Spleen (tissue), 13 donors: ENCODE measurements around the gene KRT27. TPM values are rescaled to one million over a fixed set of nuclear protein-coding genes. Genes with fewer than 3 reads are reported as not detected.

Experiments
- DNase-seq: peaks from one replicate; pipeline ENCODE4 v3.0.0-alpha.2; 2020
- H3K27ac ChIP-seq, 8 donors: fragments of 200-600 bp; sonication (generic) in 7 of 8; 1 replicate in 4 of 8; 2 replicates in 4 of 8; pipeline versions ENCODE4 v1.5.0 to v1.8.0; 2016 to 2021; ENCODE audit warnings: inconsistent platforms in 4 of 8, mild to moderate bottlenecking in 4 of 8, moderate library complexity in 1 of 8
- H3K27me3 ChIP-seq, 7 donors: fragments of 200-600 bp; sonication (generic) in 6 of 7; replicated peaks in 1 of 7; 1 replicate in 4 of 7; 2 replicates in 3 of 7; pipeline versions ENCODE4 v1.5.0 to v1.8.0; 2016 to 2021; ENCODE audit warnings: inconsistent platforms in 3 of 7, mild to moderate bottlenecking in 1 of 7
- H3K36me3 ChIP-seq, 6 donors: fragments of 200-600 bp; sonication (generic) in 5 of 6; 1 replicate in 4 of 6; 2 replicates in 2 of 6; pipeline versions ENCODE4 v1.5.0 to v1.8.0; 2016 to 2021; ENCODE audit warnings: inconsistent platforms in 2 of 6
- H3K4me1 ChIP-seq, 6 donors: fragments of 200-600 bp; sonication (generic) in 5 of 6; 1 replicate in 3 of 6; 2 replicates in 3 of 6; pipeline versions ENCODE4 v1.5.0 to v1.8.0; 2016 to 2021; ENCODE audit warnings: inconsistent platforms in 3 of 6
- H3K4me3 ChIP-seq, 8 donors: fragments of 200-600 bp; sonication (generic) in 7 of 8; 1 replicate in 4 of 8; 2 replicates in 4 of 8; pipeline versions ENCODE4 v1.5.0 to v1.8.0; 2016 to 2021; ENCODE audit warnings: inconsistent platforms in 4 of 8, mild to moderate bottlenecking in 4 of 8, moderate library complexity in 2 of 8
- H3K9me3 ChIP-seq, 8 donors: fragments of 200-600 bp; sonication (generic) in 7 of 8; 1 replicate in 4 of 8; 2 replicates in 4 of 8; pipeline versions ENCODE4 v1.5.0 to v1.8.0; 2016 to 2021; ENCODE audit warnings: inconsistent platforms in 4 of 8
- POLR2A ChIP-seq, 3 donors: fragments of 450-650 bp; IDR thresholded peaks; one replicate each; pipeline ENCODE4 v1.5.1; 2017; ENCODE audit warnings: antibody characterized with exemption in 3 of 3, mild to moderate bottlenecking in 1 of 3
- POLR2AphosphoS5 ChIP-seq, 3 donors: sonication (generic); formaldehyde crosslinking; IDR thresholded peaks; one replicate each; pipeline ENCODE4 v1.5.1; 2017; ENCODE audit warnings: antibody characterized with exemption in 3 of 3
- WGBS, 5 donors: extraction: QIAGEN DNeasy Blood & Tissue Kit in 3 of 5; methylation state at CpG; one replicate each; pipeline versions ENCODE4 v1.1.5 to v1.1.7; 2013 to 2018; 5-methylcytosine and 5-hydroxymethylcytosine counted together
- intact Hi-C: fragments of 100-400 bp; cut with DNase I; formaldehyde crosslinking; loops from one replicate; pipeline ENCODE4 v1.15.0; 2023; ENCODE audit warnings: low total_unique reads
- long read RNA-seq, 2 donors: transcript quantifications; one replicate each; lab custom pipeline, GENCODE V29; 2026
- polyA plus RNA-seq, 3 donors: library from polyadenylated mRNA; stranded (reverse); fragments of 200-250 nt; gene quantifications; one replicate each; pipeline ENCODE4 v1.2.1, GENCODE V29; 2013
- total RNA-seq, 7 donors: library from RNA; depleted of rRNA in 3 of 7; stranded (reverse); fragments of >200 nt in 3 of 7; fragmentation: NEBNext Ultra II Directional in 4 of 7; extraction: Animal tissue kit (Norgen Biotek cat#: 25700) in 4 of 7; gene quantifications; one replicate each; pipeline versions ENCODE4 v1.1.0 to v1.2.1, GENCODE V29; 2016 to 2021
- TF ChIP-seq, protein P1 (sequence below), 11 experiments: fragments of 200-600 bp in 7 of 11; fragments of 450-650 bp in 4 of 11; sonication (generic) in 4 of 11; IDR thresholded peaks in 8 of 11; conservative IDR thresholded peaks in 3 of 11; 1 replicate in 7 of 11; 2 replicates in 4 of 11; pipeline versions ENCODE4 v1.4.0 to v1.8.0; 2016 to 2021; ENCODE audit warnings: antibody characterized with exemption in 11 of 11, inconsistent platforms in 4 of 11, mild to moderate bottlenecking in 1 of 11
- donor health status: healthy with polysubstance abuse.
- donor health status: DM: no; HTN: no; CAD: no; lungs with moderate emphysema.
- donor health status: DM: no; HTN: no; CAD: no.
- donor health status: Bipolar disorder and iron deficiency.
- donor health status: healthy.
- donor health status: DM: no; HTN: no; CAD: no.
- donor health status: DM: yes; HTN: yes; CAD: no.

The KRT27 gene, protein sequence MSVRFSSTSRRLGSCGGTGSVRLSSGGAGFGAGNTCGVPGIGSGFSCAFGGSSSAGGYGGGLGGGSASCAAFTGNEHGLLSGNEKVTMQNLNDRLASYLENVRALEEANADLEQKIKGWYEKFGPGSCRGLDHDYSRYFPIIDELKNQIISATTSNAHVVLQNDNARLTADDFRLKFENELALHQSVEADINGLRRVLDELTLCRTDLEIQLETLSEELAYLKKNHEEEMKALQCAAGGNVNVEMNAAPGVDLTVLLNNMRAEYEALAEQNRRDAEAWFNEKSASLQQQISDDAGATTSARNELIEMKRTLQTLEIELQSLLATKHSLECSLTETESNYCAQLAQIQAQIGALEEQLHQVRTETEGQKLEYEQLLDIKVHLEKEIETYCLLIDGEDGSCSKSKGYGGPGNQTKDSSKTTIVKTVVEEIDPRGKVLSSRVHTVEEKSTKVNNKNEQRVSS
- total RNA-seq (not detected), polyA plus RNA-seq (under 1 TPM; 0.09 to 0.42 (median 0.12) TPM)
- long read RNA-seq, donor 1, result 0 reads
- long read RNA-seq, donor 2, result 0 reads

- H3K27me3 ChIP-seq, result peaks cover 0 to 50% (median 15%) of the 10 kb centered on the region in 7 donors
- no peaks in the 10 kb centered on the region for H3K9me3 ChIP-seq
- no peak for DNase-seq
- intact Hi-C loops, result no loop called here
- no peak within 1 kb of the TSS for H3K4me3 ChIP-seq
- H3K27ac ChIP-seq, result no peak within 1 kb of the TSS
- H3K4me1 ChIP-seq, result peaks cover 0 to 8% (median 0%) of the 10 kb centered on the region in 6 donors
- whole genome bisulfite sequencing, 5 donors, result 94 to 97% (median 95%) methylated on average over 4 of the region's 4 CpGs
- TF ChIP-seq POLR2A (IDR thresholded peaks at IDR 0.05) (no peak), POLR2AphosphoS5 (IDR thresholded peaks at IDR 0.05) (no peak)
- no peaks in the 10 kb centered on the region for H3K36me3 ChIP-seq
Measured at GRCh38 chr17:40782450-40782849, at the start of gene KRT27. KRT27 (minus strand) TSS chr17:40782550; CDS start chr17:40782493, 57 bp downstream.

DNA sequence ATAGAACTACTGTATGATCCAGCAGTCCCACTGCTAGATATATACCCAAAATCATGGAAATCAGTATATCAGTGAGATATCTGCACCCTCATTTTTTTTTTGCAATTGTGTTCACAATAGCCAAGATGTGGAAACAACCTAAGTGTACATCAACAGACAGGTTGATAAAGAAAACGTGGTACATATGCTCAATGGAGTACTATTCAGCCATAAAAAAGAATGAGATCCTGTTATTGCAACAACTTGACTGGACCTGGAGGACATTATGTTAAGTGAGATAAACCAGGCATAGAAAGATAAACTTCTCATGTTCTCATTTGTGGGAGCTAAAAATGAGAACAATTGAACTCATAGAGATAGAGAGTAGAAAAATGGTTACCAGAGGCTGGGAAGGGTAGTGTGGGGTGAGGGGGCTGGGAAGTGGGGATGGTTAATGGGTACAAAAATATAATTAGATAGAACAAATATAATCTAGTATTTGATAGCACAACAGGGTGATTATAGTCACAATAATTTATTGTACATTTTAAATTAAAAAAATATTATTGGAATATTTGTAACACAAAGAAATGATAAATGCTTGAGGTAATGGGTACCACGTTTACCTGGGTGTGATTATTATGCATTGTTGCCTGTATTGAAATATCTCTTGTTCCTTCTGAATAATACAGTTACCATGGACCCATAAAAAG is 47.9 kb upstream of the KRT27 start:
- 80 to 94% (median 88%) methylated on average over 2 of the region's 2 CpGs for WGBS, 5 donors
- intact Hi-C loops, result no loop called here
- H3K27me3 ChIP-seq, result no peaks in the 10 kb centered on the region
- TF ChIP-seq POLR2A (IDR thresholded peaks at IDR 0.05), result no peak
- TF ChIP-seq POLR2AphosphoS5 (IDR thresholded peaks at IDR 0.05), result no peak
- TF ChIP-seq, protein P1, sequence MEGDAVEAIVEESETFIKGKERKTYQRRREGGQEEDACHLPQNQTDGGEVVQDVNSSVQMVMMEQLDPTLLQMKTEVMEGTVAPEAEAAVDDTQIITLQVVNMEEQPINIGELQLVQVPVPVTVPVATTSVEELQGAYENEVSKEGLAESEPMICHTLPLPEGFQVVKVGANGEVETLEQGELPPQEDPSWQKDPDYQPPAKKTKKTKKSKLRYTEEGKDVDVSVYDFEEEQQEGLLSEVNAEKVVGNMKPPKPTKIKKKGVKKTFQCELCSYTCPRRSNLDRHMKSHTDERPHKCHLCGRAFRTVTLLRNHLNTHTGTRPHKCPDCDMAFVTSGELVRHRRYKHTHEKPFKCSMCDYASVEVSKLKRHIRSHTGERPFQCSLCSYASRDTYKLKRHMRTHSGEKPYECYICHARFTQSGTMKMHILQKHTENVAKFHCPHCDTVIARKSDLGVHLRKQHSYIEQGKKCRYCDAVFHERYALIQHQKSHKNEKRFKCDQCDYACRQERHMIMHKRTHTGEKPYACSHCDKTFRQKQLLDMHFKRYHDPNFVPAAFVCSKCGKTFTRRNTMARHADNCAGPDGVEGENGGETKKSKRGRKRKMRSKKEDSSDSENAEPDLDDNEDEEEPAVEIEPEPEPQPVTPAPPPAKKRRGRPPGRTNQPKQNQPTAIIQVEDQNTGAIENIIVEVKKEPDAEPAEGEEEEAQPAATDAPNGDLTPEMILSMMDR (IDR thresholded peaks at IDR 0.05 in 8 of 11, conservative IDR thresholded peaks at IDR 0.05 in 3 of 11), result no peak
- no peak overlapping the region for H3K4me3 ChIP-seq
- H3K9me3 ChIP-seq, result no peaks in the 10 kb centered on the region
- no peak for DNase-seq
- H3K4me1 ChIP-seq, result no peaks in the 10 kb centered on the region
- H3K27ac ChIP-seq, result no peak overlapping the region
- peaks cover 0 to 20% (median 3%) of the 10 kb centered on the region in 6 donors for H3K36me3 ChIP-seq

DNA sequence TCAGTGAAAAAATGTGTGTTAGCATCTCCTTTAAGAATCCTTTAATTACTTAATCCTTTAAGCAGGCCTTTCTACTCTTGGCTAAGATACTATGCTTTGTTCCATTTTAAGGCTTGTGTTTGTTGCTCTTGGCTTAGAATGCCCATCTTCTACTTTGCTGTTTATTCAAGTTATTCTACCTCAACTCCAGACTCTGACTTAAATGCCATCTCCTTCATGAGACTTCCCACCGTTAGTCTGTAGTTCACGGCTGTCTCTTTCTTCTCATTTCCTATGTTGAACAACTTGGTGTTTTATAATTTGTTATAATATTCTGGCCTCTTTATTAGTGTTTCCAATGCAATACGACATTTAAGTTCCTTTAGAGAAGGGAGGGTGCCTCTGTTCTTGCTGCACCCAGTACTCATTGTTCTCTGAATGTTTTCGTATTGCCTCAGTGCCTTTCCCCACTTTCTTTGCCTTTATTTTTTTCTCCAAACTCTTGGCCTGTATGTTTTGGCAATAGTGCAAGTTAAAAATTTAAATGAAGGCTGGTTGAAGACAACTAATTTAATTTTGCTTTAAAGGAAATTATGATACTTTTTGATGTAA is 46.2 kb upstream of the KRT27 start:
- Histone ChIP-seq H3K4me3 (no peak overlapping the region), H3K36me3 (peaks cover 0 to 9% (median 0%) of the 10 kb centered on the region in 6 donors), H3K9me3 (no peaks in the 10 kb centered on the region), H3K4me1 (no peaks in the 10 kb centered on the region), H3K27ac (no peak overlapping the region), H3K27me3 (no peaks in the 10 kb centered on the region)
- intact Hi-C loops, result no loop called here
- 90 to 94% (median 92%) methylated on average over 4 of the region's 4 CpGs for WGBS, 5 donors
- no peak for DNase-seq
- TF ChIP-seq POLR2A (IDR thresholded peaks at IDR 0.05) (no peak), POLR2AphosphoS5 (IDR thresholded peaks at IDR 0.05) (no peak)
- TF ChIP-seq, protein P1 (IDR thresholded peaks at IDR 0.05 in 8 of 11, conservative IDR thresholded peaks at IDR 0.05 in 3 of 11), result no peak

GRCh38 chr17:40827746-40828453 is 45.5 kb upstream of the KRT27 start:
- H3K27ac ChIP-seq, result no peak overlapping the region
- 64 to 84% (median 80%) methylated on average over 7 of the region's 7 CpGs for WGBS, 5 donors
- intact Hi-C loops, result no loop called here
- H3K4me3 ChIP-seq, result no peak overlapping the region
- H3K9me3 ChIP-seq, result no peaks in the 10 kb centered on the region
- H3K27me3 ChIP-seq, result no peaks in the 10 kb centered on the region
- TF ChIP-seq POLR2A (IDR thresholded peaks at IDR 0.05) (no peak), POLR2AphosphoS5 (IDR thresholded peaks at IDR 0.05) (no peak)
- H3K36me3 ChIP-seq, result peaks cover 0 to 9% (median 0%) of the 10 kb centered on the region in 6 donors
- no peak for DNase-seq
- no peaks in the 10 kb centered on the region for H3K4me1 ChIP-seq
